ENCODE measurements around the gene SBK2. TPM values are rescaled to one million over a fixed set of nuclear protein-coding genes. Genes with fewer than 3 reads are reported as not detected.

SBK2 gene
- total RNA-seq, 2 donors from 2014 or later: 111 to 172 TPM

- Histone ChIP-seq H3K36me3 (no peaks in the 10 kb centered on the region), H3K4me1 (peaks cover 0 to 20% of the 10 kb centered on the region in 2 donors), H3K4me3 (no peak overlapping the region), H3K27me3 (no peaks in the 10 kb centered on the region), H3K9me3 (no peaks in the 10 kb centered on the region), H3K27ac (no peak overlapping the region)
- DNase-seq (ENCODE audit: low spot score): no peak
- no peak for TF ChIP-seq CTCF (IDR thresholded peaks at IDR 0.05)
Observed at GRCh38 chr19:55542292-55542855, 5.4 kb upstream of the SBK2 start.

GRCh38 chr19:55541091-55541490 is 4.2 kb upstream of the SBK2 start:
- Histone ChIP-seq H3K27me3 (no peaks in the 10 kb centered on the region), H3K27ac (peak overlapping the region; percentile 48 to 64), H3K9me3 (no peaks in the 10 kb centered on the region), H3K4me3 (no peak overlapping the region), H3K36me3 (no peaks in the 10 kb centered on the region), H3K4me1 (peaks cover 0 to 7% of the 10 kb centered on the region in 2 donors)
- DNase-seq (ENCODE audit: low spot score): no peak
- no peak for TF ChIP-seq CTCF (IDR thresholded peaks at IDR 0.05)

GRCh38 chr19:55540619-55541018 is 3.7 kb upstream of the SBK2 start:
- H3K9me3 ChIP-seq: no peaks in the 10 kb centered on the region
- H3K27me3 ChIP-seq: no peaks in the 10 kb centered on the region
- no peak for TF ChIP-seq CTCF (IDR thresholded peaks at IDR 0.05)
- H3K4me3 ChIP-seq: no peak overlapping the region
- no peaks in the 10 kb centered on the region for H3K36me3 ChIP-seq
- peak overlapping the region; percentile 48 to 64 for H3K27ac ChIP-seq
- peaks cover 0 to 7% of the 10 kb centered on the region in 2 donors for H3K4me1 ChIP-seq
- DNase-seq (ENCODE audit: low spot score): no peak

GRCh38 chr19:55539090-55539984 is 2.4 kb upstream of the SBK2 start:
- no peak for DNase-seq (ENCODE audit: low spot score)
- no peak overlapping the region for H3K27ac ChIP-seq

GRCh38 chr19:55538132-55538531 is 1.2 kb upstream of the SBK2 start:
- TF ChIP-seq CTCF (IDR thresholded peaks at IDR 0.05): no peak

More at GRCh38 chr19:55539090-55539984, 2.4 kb upstream of the SBK2 start:
- no peaks in the 10 kb centered on the region for H3K9me3 ChIP-seq
- H3K36me3 ChIP-seq: no peaks in the 10 kb centered on the region
- no peaks in the 10 kb centered on the region for H3K4me1 ChIP-seq
- no peak overlapping the region for H3K4me3 ChIP-seq
- H3K27me3 ChIP-seq: no peaks in the 10 kb centered on the region
- no peak for TF ChIP-seq CTCF (IDR thresholded peaks at IDR 0.05)

More at GRCh38 chr19:55538132-55538531, 1.2 kb upstream of the SBK2 start:
- Histone ChIP-seq H3K27me3 (no peaks in the 10 kb centered on the region), H3K36me3 (no peaks in the 10 kb centered on the region), H3K9me3 (no peaks in the 10 kb centered on the region), H3K4me1 (no peaks in the 10 kb centered on the region), H3K4me3 (no peak overlapping the region), H3K27ac (no peak overlapping the region)
- DNase-seq (ENCODE audit: low spot score): no peak

All from right atrium auricular region (tissue), 2 donors.